Hepatic stellate cell (primary cell): ENCODE results near the gene RIPOR2.
"Not testable (repeated sequence)": the region's sequence is repeated elsewhere in the genome, so short reads cannot be mapped to it uniquely, and the experiment has no call there.

Experiments
- DNase-seq: peaks from one replicate; pipeline ENCODE4 v3.0.0; 2011; ENCODE audit warnings: low spot score

Gene RIPOR2

DNA sequence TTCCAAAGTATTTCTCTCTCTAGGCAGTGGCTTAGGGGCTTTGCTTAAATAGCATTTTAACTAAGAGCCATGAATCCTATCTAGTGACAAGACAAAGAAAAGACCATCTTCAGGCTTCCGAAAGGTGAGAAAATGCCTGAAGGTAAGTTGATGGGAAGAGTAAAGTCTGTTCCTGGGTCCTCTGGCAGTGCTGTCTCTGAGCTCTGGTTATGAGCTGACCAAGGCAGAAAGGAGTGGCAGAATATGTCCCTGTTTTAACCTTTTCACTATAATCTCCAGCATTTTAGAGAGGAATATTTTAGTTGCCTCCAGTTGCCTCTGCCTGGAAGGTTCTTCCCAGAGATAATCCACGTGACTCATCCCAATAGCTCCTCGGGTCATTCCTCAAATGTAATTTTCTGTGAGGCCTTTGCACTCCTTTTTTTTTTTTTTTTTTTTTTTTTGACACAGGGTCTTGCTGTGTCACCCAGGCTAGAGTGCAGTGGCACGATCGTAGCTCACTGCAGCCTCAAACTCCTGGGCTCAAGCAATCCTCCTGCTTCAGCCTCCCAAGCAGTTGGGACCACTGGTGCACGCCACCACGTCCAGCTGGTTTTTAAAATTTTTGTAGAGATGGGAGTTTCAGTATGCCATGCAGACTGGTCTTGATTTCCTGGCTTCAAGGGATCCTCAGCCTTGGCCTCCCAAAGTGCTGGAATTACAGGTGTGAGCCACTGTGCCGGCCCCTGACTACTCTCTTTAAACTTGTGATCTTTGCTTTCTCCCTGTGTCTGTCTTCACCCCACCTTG is 133.3 kb downstream of the RIPOR2 start:
- no peak for DNase-seq

GRCh38 chr6:24799541-24799915 is 136.2 kb downstream of the RIPOR2 start:
- no peak for DNase-seq

DNA sequence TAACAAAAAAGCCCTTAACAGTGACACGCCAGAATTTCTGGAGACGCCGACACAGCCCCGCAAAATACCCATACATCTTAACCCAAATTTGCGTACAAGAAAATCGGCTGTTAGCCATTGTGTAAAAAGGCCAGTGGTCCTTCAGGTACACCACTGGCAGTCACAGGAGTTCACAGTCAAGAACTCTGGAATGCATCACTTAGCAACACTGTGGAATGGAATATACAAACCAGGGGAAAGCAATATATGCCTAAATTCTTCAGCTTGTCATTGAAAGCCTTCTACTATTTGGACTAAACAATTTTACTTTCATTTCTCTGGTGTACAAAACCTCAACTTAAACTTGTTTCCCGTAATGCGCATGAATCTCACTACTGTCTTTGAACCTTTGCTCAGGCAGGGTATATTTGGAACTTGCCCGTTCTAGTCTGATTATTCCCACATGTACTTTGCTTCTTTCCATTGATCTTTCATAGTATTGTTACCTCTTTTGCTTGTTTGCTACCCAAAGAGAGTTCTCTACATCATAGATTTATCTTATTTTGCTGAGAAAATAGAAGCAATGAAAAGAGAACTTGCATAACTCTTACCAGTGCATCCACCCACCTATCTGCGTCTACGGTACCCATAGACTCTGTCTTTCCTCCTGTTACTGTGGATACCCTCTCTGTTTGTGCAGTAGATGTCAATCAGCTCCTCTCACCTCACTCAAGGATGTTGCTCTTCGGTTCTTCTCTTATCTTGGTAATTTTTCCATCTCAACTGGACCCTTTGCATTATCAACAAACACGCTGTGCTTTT is 136.8 kb downstream of the RIPOR2 start, which contains the start of gene ARMH2:
Gene ARMH2, minus strand, starts transcription at position 178 of the 801 bp plus-strand sequence. Its CDS starts 60 bp downstream, at position 118.
- no peak for DNase-seq

DNA sequence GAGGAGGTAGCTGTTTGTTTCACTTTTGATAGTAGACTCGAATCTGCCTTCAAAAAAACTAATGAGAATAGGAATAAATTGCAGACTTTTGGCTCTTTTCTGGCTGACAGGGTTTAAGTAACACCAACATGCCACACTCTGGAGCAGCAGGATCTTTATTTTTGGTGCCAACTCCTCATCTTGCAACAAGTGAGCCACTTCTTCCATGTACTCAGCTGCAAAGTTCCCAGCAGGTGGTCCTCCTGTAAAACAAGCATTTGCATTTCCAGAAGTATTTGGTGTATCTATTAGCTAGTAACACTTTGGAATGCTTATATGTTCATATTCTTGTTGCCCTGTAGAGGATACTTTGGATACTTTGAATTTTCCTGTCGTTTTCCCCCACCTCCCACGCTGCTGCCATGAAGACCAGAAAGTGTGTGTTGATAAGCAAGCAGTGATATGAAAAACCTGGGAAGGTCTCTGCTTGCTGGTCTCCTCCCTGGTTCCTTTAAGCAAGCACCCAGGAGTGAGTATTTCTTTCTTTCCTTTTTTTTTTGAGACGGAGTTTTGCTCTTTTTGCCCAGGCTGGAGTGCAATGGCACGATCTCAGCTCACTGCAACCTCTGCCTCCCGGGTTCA is 138.1 kb downstream of the RIPOR2 start:
- DNase-seq: no peak

- no peak for DNase-seq
These were observed 139.0 kb downstream of the RIPOR2 start for GRCh38 chr6:24796616-24797290.

- DNase-seq: no peak
These were observed 140.7 kb downstream of the RIPOR2 start for GRCh38 chr6:24795106-24795505.

DNA sequence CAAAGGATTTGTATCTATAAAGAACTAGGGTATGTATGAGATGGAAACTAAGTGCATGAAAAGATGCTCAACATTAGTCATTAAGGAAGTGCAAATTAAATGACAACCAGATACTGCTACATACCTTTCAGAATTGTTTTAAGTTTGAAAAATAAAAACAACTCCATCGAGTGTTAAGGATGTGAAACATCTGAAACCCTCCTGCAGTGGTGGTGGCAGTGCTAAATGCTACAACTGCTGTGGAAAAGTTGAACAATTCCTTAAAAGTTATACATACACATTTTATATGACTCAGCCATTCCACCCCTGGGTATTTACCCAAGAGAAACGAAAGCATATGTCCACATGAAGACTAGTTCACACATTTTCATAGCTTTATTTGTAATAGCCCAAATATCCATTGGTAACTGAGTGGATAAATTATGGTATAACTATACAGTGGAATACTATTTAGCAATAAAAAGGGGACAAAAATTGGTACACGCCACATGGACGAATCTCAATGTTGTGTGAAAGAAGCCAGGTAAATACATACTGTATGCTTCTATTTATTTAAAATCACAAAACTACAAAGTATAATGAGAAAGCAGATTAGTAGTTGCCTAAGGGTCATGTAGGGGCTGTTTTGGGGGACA is 147.6 kb downstream of the RIPOR2 start:
- DNase-seq: no peak

DNA sequence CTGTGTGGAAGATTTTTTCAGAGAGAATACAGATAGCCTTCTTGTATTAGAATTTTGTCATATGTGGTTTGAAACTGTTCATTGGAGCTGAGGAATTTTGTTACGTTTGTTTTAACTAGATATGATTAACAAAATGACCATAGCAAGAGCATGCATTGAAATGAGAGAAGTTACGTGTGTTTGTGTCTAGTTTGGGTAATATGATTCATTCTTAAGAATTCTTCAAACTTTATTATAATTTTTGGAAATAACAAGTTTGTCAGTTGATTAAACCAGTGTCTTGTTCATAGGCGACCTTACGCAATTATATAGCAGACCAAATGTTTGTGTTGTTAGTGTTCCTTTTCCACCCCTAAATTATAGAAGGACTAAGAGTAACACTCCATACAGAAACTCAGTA is 155.6 kb downstream of the RIPOR2 start:
- DNase-seq: no peak

DNA sequence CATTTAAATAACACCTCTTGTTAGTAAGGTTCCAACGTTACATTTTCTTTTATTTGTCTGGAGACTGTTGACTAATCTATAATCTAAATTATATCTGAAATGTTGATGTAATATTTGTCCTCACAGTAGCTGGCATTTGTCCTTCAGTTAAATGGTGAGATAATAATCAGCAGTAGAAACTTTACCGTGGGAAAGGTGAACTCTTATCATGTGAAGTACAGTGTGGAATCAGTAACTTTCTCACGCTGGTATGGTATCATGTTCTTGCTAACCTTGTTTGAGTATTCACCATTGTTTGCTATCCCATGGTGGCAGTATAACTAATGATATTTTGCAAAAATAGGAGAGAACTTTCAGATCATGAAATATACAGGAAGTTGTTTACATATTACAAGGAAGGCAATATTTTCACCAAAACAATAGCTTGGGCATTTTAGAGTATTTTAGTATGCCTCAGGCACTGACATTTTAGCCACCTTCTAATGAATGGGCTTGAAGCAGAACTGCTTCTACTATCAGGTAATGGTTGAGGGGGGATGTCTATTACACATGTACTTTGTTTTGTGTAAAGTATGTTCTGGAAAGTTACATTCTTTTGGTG is 156.2 kb downstream of the RIPOR2 start:
- DNase-seq: no peak

DNA sequence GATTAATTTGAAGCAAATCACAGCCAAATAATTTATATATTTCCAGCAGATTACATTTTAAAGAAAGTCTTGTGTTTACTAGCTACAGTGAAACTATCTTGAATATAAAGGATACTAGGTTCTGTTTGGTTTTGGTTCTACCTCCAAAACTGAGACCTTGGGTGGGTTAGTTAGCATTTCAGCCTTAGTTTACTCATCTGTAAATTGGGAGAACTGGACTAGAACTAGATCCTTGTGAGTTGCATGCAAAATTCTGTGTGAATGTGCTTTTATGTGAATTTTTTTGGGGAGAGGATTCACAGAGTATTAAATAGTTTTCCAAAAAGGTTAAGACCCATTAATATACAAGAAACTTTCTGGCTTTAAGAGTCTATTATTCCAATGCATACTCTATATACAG is 156.9 kb downstream of the RIPOR2 start:
- no peak for DNase-seq

- DNase-seq: no peak
These were observed 157.6 kb downstream of the RIPOR2 start for GRCh38 chr6:24778121-24778520.

DNA sequence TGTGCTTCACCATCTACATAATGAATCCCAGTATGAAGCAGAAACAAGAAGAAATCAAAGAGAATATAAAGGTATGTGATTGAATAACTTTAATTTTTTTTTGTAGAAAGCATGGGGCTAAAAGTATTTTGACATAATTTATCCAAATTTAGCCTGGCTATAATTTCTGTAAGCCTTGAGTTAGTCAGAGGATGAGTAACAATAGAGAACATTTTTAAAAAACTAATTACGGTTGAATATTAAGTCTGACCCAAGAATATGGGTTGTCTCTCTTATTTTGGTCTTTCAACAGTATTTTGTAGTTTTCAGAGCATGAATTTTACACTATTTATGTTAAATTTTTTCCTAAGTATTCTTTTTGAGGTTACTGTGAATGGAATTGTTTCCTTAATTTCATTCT is 158.5 kb downstream of the RIPOR2 start:
- no peak for DNase-seq

DNA sequence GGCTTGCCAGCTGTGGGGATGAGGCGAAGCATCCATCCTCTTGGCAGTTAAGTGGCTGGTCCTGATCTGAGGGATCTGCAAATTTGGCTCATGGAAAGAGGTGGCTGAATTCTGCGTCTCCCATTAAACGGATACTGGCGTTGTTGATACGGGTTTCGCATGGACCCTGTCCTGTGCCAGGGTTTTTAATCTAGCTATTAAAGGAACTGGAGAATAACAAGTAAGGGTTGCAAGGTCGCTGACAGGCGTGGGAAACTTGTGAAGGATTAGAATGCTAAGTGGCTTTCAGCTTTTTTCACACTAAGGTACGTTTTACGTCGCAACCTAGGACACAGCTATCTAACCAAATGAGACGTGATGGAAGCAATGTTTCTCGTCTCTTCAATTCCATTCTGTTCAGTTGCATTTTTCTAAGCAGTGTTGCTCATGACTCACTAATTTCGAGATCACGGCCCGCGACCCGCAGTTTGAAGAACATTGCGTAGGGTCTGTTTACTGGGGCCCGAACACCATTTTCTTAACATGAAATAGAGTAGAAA is 160.2 kb downstream of the RIPOR2 start:
- DNase-seq: peak; percentile 47

DNA sequence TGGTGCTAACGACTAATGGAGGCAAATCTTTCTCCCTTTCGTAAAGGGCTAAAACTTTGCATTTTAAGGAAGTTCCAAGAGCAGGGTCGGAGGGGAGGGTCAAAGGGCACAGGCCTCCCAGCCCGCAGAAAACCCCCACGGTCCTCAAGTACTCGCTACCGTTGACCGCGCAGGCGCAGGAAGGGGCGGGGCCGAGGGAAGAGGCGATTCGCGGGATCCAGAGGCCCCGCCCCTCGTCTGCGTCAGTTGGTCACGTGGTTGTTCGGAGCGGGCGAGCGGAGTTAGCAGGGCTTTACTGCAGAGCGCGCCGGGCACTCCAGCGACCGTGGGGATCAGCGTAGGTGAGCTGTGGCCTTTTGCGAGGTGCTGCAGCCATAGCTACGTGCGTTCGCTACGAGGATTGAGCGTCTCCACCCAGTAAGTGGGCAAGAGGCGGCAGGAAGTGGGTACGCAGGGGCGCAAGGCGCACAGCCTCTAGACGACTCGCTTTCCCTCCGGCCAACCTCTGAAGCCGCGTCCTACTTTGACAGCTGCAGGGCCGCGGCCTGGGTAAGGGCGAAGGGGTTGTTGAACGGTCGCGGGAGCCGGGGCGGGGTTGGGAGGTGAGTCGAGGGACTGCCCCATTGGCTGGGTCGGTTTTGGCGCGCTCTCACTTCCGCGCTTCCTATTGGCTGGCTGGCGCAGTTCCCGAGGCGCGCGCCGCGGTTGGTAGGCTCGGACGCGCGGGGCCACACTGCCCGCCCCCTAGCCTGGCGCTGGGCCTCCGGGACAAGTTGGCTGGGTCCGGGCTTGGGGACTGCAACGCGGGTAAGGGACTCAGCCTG is 160.9 kb downstream of the RIPOR2 start, which contains the start of gene GMNN:
Gene GMNN, plus strand, starts transcription at position 242 of the 824 bp plus-strand sequence. CDS start 2,310 bp downstream, outside the sequence.
- DNase-seq: peak; percentile 97

DNA sequence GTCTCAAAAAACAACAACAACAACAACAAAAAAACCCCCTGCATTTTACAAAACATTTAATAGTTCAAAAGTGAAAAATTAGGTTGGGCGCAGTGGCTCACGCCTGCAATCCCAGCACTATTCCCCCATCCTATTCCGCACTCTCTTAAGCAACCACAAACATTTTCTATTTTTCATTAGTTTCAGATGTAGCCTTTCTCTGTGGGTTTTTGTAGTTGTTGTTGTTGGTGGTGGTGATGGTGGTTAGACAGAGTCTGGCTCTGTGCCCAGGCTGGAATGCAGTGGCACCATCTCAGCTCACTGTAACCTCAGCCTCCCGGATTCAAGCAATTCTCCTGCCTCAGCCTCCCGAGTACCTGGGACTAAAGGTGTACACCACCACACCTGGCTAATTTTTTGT is 167.4 kb downstream of the RIPOR2 start:
- DNase-seq: no peak

GRCh38 chr6:24766680-24767462 is 168.9 kb downstream of the RIPOR2 start:
- DNase-seq: peak; percentile 38

DNA sequence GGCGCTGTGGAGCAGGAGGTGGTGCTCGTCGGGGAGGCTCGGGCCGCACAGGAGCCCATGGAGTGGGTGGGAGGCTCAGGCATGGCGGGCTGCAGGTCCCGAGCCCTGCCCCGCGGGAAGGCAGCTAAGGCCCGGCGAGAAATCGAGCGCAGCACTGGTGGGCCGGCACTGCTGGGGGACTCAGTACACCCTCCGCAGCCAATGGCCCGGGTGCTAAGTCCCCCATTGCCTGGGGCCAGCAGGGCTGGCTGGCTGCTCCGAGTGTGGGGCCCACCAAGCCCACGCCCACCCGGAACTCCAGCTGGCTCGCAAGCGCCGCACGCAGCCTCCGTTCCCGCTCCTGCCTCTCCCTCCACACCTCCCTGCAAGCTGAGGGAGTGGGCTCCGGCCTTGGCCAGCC is 169.8 kb downstream of the RIPOR2 start:
- DNase-seq: not testable (repeated sequence)

DNA sequence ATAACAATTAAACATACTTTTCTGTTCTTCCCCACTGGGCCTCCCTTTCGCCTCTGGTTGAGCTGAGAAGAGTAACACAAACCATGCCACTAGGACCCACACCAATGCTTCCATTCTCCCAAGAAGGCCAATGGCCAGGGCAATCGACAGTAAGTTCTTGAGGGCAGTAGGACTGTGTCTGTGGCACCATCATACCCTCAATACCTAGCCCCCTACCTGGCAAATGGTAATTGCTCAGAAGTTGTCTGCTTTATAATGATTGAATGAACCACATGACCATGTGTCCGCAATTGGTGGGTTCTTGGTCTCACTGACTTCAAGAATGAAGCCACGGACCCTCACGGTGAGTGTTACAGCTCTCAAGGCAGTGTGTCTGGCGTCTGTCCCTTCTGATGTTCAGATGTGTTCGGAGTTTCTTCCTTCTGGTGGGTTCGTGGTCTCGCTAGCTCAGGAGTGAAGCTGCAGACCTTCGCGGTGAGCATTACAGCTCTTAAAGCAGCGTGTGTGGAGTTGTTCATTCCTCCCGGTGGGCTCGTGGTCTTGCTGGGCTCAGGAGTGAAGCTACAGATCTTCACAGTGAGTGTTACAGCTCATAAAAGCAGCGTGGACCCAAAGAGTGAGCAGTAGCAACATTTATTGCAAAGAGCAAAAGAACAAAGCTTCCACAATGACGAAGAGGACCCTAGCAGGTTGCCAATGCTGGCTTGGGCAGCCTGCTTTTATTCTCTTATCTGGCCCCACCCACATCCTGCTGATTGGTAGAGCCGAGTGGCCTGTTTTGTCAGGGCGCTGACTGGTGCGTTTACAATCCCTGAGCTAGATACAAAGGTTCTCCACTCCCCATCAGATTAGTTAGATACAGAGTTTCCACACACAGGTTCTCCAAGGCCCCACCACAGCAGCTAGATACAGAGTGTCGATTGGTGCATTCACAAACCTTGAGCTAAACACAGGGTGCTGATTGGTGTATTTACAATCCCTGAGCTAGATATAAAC is 170.6 kb downstream of the RIPOR2 start:
- not testable (repeated sequence) for DNase-seq
